ENCODE measurements around the gene USF1.

USF1 gene

GRCh38 chr1:161061419-161061818, 15.6 kb upstream of the USF1 start:
- peaks cover 37 to 50% of the 10 kb centered on the region in 2 experiments for H3K4me1 ChIP-seq (ENCODE audit: control insufficient read depth in 1 of 2, insufficient read depth in 1 of 2, low read depth in 1 of 2, low read length in 1 of 2)

DNA sequence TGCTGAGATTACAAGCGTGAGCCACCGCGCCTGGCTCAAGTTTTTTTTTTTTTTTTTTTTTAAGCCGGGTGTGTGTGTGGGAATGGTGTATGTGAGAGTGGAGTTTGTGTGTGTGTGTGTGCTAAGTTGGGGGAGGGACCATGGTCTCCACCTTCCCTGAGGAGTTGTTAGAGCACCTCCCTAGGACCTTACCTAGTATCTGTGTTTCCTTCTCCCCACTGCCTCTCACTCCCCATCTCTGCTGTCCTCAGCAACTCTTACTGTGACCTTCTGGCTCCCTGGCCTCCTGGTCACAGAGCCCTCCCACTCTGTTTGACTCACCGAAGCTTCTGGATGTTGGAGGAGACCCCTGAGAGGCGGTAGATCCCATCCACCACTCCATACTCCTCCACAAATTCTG, 13.5 kb upstream of the USF1 start:
- H3K9me3 ChIP-seq: no peaks in the 10 kb centered on the region
- H3K27ac ChIP-seq: peak overlapping the region; percentile 65
- no peaks in the 10 kb centered on the region for H3K27me3 ChIP-seq
- H3K36me3 ChIP-seq: peaks cover 95% of the 10 kb centered on the region
- no peak overlapping the region for H3K4me3 ChIP-seq (ENCODE audit: low read depth in 1 of 2, low read length in 1 of 2)
- peaks cover 18 to 30% of the 10 kb centered on the region in 2 experiments for H3K4me1 ChIP-seq (ENCODE audit: control insufficient read depth in 1 of 2, insufficient read depth in 1 of 2, low read depth in 1 of 2, low read length in 1 of 2)
- TF ChIP-seq CTCF (IDR thresholded peaks at IDR 0.05): no peak

More at GRCh38 chr1:161061419-161061818, 15.6 kb upstream of the USF1 start:
- H3K27ac ChIP-seq: peak overlapping the region; percentile 43
- TF ChIP-seq CTCF (IDR thresholded peaks at IDR 0.05): no peak
- H3K4me3 ChIP-seq (ENCODE audit: low read depth in 1 of 2, low read length in 1 of 2): no peak overlapping the region
- H3K27me3 ChIP-seq: no peaks in the 10 kb centered on the region
- no peaks in the 10 kb centered on the region for H3K9me3 ChIP-seq
- peaks cover 91% of the 10 kb centered on the region for H3K36me3 ChIP-seq

GRCh38 chr1:161054805-161055204, 9.0 kb upstream of the USF1 start:
- peak; percentile 61 for TF ChIP-seq CTCF (IDR thresholded peaks at IDR 0.05)
- no peak overlapping the region for H3K4me3 ChIP-seq (ENCODE audit: low read depth in 1 of 2, low read length in 1 of 2)
- no peaks in the 10 kb centered on the region for H3K27me3 ChIP-seq
- peak overlapping the region; percentile 39 for H3K27ac ChIP-seq
- peaks cover 99% of the 10 kb centered on the region for H3K36me3 ChIP-seq
- no peaks in the 10 kb centered on the region for H3K9me3 ChIP-seq
- H3K4me1 ChIP-seq (ENCODE audit: control insufficient read depth in 1 of 2, insufficient read depth in 1 of 2, low read depth in 1 of 2, low read length in 1 of 2): peaks cover 2 to 5% of the 10 kb centered on the region in 2 experiments

DNA sequence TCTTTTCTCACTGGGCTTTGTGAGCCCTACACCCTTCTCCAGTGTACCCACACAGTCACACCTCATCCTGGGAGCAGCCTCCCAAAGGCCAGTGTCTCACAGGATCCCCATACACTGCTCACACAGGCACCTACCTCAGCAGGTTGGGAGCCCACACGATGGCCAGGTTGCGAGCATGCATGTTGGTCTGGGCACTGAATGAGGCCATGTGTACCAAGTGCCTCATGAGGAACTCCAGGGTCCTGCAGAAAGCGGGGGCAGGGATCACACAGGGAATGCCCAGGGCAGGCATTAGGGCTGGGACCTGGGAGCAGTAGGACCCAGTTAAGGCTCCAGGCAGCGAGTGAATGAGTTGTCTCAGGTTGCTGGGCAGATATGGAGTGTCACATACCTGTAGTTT, 8.5 kb upstream of the USF1 start:
- H3K27me3 ChIP-seq: no peaks in the 10 kb centered on the region
- peaks cover 0 to 6% of the 10 kb centered on the region in 2 experiments for H3K4me1 ChIP-seq (ENCODE audit: control insufficient read depth in 1 of 2, insufficient read depth in 1 of 2, low read depth in 1 of 2, low read length in 1 of 2)
- no peak for TF ChIP-seq CTCF (IDR thresholded peaks at IDR 0.05)
- H3K4me3 ChIP-seq (ENCODE audit: low read depth in 1 of 2, low read length in 1 of 2): no peak overlapping the region
- H3K36me3 ChIP-seq: peaks cover 99% of the 10 kb centered on the region
- H3K9me3 ChIP-seq: no peaks in the 10 kb centered on the region
- peak overlapping the region; percentile 39 for H3K27ac ChIP-seq

- Histone ChIP-seq H3K4me1 (ENCODE audit: control insufficient read depth in 1 of 2, insufficient read depth in 1 of 2, low read depth in 1 of 2, low read length in 1 of 2) (peaks cover 0 to 6% of the 10 kb centered on the region in 2 experiments), H3K27me3 (no peaks in the 10 kb centered on the region), H3K36me3 (peaks cover 99% of the 10 kb centered on the region), H3K27ac (peak overlapping the region; percentile 13), H3K9me3 (no peaks in the 10 kb centered on the region), H3K4me3 (ENCODE audit: low read depth in 1 of 2, low read length in 1 of 2) (no peak overlapping the region)
- no peak for TF ChIP-seq CTCF (IDR thresholded peaks at IDR 0.05)
These were observed 7.1 kb upstream of the USF1 start for GRCh38 chr1:161052899-161053298.

GRCh38 chr1:161051219-161051618, 5.4 kb upstream of the USF1 start:
- H3K27me3 ChIP-seq: no peaks in the 10 kb centered on the region
- no peaks in the 10 kb centered on the region for H3K9me3 ChIP-seq
- peak overlapping the region; percentile 0 for H3K27ac ChIP-seq
- TF ChIP-seq CTCF (IDR thresholded peaks at IDR 0.05): no peak
- no peak overlapping the region for H3K4me3 ChIP-seq (ENCODE audit: low read depth in 1 of 2, low read length in 1 of 2)
- peaks cover 94% of the 10 kb centered on the region for H3K36me3 ChIP-seq
- peaks cover 11 to 17% of the 10 kb centered on the region in 2 experiments for H3K4me1 ChIP-seq (ENCODE audit: control insufficient read depth in 1 of 2, insufficient read depth in 1 of 2, low read depth in 1 of 2, low read length in 1 of 2)
